Measurements from ENCODE around the gene RCOR1. TPM values are rescaled to one million over a fixed set of nuclear protein-coding genes. Genes with fewer than 3 reads are reported as not detected.

The RCOR1 gene
- total RNA-seq, 2 experiments from 2014 or later, result 18.3 to 19.4 TPM

- CTCF ChIA-PET, result interaction anchor here (0.7 to 4.0 kb wide), 23 partner anchors 9 to 300 kb away, joined by 3 to 23 read pairs (median 3); no protein-coding TSS in a partner anchor
- Mint-ChIP-seq H3K9me3 (ENCODE audit: low read depth) (no peaks in the 10 kb centered on the region), H3K27me3 (no peaks in the 10 kb centered on the region), H3K4me1 (peaks cover 36% of the 10 kb centered on the region), H3K4me3 (no peak overlapping the region), H3K27ac (peak overlapping the region; percentile 82), H3K36me3 (peaks cover 12% of the 10 kb centered on the region)
- DNase-seq, result peak; percentile 74
- ATAC-seq, result peak; percentile 37
Measured at GRCh38 chr14:102774391-102775153, 182.1 kb downstream of the RCOR1 start.

DNA sequence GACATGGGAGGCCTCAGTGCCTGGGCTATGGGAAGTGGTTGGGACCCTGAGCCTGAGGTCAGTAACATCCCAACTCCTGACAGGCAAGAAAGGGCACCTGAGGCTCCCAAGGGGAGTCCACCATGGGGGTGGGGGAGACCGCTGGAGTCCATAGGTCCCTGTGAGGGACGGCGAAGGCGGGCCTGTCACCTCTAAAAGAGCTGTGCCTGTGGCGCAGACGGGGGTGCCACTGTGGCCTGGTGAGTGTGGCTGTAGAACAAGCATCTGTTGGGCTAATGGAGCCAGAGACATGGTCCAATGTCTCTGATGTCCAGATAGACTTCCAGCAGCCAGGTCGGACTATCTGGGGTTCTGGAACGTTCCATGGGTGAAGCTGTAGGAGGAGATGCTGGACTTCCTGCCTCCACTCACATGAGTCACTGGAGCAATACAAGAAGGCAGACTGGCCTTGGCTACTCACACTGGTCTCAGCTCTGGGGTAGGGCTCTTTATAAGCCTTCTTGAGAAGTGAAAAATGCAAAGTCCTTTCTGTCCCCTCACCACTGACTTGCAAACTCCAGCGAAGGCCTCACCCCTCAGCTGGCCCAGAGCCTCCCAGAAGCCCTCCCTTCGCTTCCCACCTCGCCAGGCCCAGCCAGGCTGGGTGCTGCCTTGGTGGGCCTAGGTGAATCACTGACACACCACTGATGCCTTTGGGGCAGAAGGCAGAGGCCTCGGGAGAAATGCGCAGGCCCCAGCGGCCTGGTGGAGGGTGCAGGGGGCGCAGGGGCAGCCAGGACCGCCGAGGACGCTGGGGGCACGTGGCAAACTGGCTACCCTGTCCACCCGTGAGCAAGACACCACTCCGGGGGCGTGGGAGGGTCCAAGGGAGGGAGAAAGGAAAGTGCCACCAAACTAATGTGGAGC lies 183.7 kb downstream of the RCOR1 start:
- CTCF ChIA-PET, result interaction anchor here (1.3 to 1.7 kb wide), 3 partner anchors 46 to 74 kb away, joined by 3 to 4 read pairs (median 3); no protein-coding TSS in a partner anchor
- Mint-ChIP-seq H3K4me1 (peaks cover 49% of the 10 kb centered on the region), H3K27ac (peak overlapping the region; percentile 81), H3K27me3 (no peaks in the 10 kb centered on the region), H3K4me3 (peak overlapping the region; percentile 64), H3K36me3 (peaks cover 24% of the 10 kb centered on the region), H3K9me3 (ENCODE audit: low read depth) (no peaks in the 10 kb centered on the region)
- peak; percentile 48 for DNase-seq
- no peak for ATAC-seq

GRCh38 chr14:102776761-102777710 lies 184.6 kb downstream of the RCOR1 start, which contains the start of gene TRAF3:
Gene TRAF3, plus strand, starts transcription at chr14:102777449. Its CDS starts 92,753 bp downstream, at chr14:102870202.
- H3K9me3 Mint-ChIP-seq (ENCODE audit: low read depth), result no peaks in the 10 kb centered on the region
- DNase-seq, result peak; percentile 84
- CTCF ChIA-PET, result no interaction called here
- peak; percentile 80 for ATAC-seq
- peak within 1 kb of the TSS; percentile 88 for H3K27ac Mint-ChIP-seq
- no peaks in the 10 kb centered on the region for H3K27me3 Mint-ChIP-seq
- H3K36me3 Mint-ChIP-seq, result peaks cover 25% of the 10 kb centered on the region
- H3K4me3 Mint-ChIP-seq, result peak within 1 kb of the TSS; percentile 93
- peaks cover 52% of the 10 kb centered on the region for H3K4me1 Mint-ChIP-seq

DNA sequence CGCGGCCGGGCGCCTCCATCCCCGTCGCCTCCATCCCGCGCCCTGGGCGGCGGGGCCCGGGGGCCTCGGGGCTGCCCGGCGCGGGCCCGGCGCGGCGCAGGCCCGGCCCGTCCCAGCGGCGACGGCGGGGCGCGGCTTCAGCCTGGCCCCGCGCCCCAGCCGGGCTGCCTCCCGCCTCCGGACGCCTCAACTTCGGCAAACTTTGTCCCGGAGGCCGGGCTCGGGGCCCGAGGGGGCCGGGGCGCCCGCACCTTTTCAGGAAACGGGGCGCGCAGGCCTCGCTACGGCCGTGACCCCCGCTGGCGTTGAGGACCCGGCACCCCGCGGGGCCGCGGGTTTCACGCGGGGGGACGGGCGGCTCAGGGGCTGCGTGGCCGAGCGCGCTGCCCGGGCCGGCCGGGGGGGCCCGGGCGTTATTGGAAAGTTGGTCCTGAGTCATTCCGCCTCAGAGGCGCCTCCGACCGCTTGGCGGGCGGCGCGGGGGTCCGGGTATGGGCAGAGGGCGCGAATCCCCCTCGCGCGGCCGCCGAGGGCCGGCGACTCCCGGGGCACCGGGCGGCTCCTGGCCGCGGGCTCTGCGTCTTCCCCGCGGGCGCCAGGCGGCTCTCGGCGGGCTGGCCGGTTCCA lies 185.4 kb downstream of the RCOR1 start:
- Mint-ChIP-seq H3K4me1 (peaks cover 58% of the 10 kb centered on the region), H3K9me3 (ENCODE audit: low read depth) (no peaks in the 10 kb centered on the region)

DNA sequence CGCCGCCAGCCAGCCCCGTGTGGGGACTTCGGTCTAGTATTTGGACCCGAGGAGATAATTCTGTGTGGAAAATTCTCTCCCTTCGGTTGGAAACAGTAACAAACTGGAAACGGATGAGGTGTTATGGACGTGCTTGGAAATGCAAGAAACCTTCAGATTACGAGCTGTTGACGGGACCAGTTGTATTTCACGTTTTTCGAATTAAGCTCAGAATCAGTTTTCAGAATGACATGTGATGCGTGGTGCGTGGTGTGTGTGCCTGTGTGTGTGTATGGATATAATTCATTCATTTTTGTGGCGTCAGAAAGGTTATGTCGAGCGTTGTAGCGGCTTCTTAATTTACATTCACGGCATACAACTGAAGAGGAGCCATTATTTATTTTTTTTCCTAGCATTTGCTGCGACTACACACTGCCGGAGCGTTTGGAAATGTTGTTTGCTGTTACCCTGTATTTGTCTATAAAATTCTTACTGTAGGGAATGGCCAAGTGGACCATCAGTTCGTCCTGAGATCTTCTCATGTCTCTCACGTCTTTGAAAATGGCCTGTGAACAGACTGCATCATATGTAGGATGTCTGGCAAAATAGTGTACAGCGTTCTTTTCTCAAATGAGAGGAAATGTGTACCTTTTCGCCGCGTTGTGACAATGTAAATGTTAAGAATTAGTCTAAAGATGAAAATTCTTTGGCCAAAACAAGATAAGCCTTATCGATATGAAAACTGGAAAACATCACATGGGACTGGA lies 186.1 kb downstream of the RCOR1 start:
- H3K27ac Mint-ChIP-seq, result peak overlapping the region; percentile 88
- CTCF ChIA-PET, result interaction anchor here (1.5 kb wide), 1 partner anchor 254 kb away, joined by 3 read pairs; no protein-coding TSS in a partner anchor
- DNase-seq (peak; percentile 44), ATAC-seq (no peak)
- no peaks in the 10 kb centered on the region for H3K27me3 Mint-ChIP-seq
- H3K4me1 Mint-ChIP-seq, result peaks cover 62% of the 10 kb centered on the region
- H3K4me3 Mint-ChIP-seq, result peak overlapping the region; percentile 93
- H3K36me3 Mint-ChIP-seq, result peaks cover 26% of the 10 kb centered on the region
- H3K9me3 Mint-ChIP-seq (ENCODE audit: low read depth), result no peaks in the 10 kb centered on the region

More for the DNA sequence above, 185.4 kb downstream of the RCOR1 start:
- Mint-ChIP-seq H3K4me3 (peak overlapping the region; percentile 93), H3K27ac (peak overlapping the region; percentile 88), H3K36me3 (peaks cover 26% of the 10 kb centered on the region), H3K27me3 (no peaks in the 10 kb centered on the region)
- ATAC-seq (peak; percentile 40), DNase-seq (no peak)
- CTCF ChIA-PET, result interaction anchor here (1.5 kb wide), 1 partner anchor 253 kb away, joined by 3 read pairs; no protein-coding TSS in a partner anchor

DNA sequence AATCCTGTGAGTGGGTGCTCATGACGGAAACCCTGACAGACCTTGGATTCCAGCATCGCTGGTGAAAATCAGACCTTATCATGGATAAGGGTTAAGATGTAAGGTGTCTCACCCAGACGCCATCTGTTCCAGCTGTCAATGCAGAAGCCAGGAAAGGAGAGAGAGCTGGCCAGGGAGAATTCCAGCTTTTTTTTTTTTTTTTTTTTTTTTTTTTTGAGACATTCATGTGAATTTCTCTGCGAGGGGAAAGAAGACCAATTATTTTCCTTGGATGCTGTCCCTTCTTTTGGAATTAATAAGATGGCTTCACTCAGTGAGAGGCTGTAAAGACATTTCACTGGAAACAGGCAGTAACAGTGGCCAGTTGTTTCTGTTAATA lies 186.6 kb downstream of the RCOR1 start:
- peaks cover 26% of the 10 kb centered on the region for H3K36me3 Mint-ChIP-seq
- ATAC-seq, result no peak
- H3K4me3 Mint-ChIP-seq, result peak overlapping the region; percentile 93
- no peaks in the 10 kb centered on the region for H3K9me3 Mint-ChIP-seq (ENCODE audit: low read depth)
- H3K27me3 Mint-ChIP-seq, result no peaks in the 10 kb centered on the region
- DNase-seq, result no peak
- peaks cover 66% of the 10 kb centered on the region for H3K4me1 Mint-ChIP-seq
- H3K27ac Mint-ChIP-seq, result peak overlapping the region; percentile 88
- CTCF ChIA-PET, result interaction anchor here (1.5 kb wide), 1 partner anchor 254 kb away, joined by 3 read pairs; no protein-coding TSS in a partner anchor

DNA sequence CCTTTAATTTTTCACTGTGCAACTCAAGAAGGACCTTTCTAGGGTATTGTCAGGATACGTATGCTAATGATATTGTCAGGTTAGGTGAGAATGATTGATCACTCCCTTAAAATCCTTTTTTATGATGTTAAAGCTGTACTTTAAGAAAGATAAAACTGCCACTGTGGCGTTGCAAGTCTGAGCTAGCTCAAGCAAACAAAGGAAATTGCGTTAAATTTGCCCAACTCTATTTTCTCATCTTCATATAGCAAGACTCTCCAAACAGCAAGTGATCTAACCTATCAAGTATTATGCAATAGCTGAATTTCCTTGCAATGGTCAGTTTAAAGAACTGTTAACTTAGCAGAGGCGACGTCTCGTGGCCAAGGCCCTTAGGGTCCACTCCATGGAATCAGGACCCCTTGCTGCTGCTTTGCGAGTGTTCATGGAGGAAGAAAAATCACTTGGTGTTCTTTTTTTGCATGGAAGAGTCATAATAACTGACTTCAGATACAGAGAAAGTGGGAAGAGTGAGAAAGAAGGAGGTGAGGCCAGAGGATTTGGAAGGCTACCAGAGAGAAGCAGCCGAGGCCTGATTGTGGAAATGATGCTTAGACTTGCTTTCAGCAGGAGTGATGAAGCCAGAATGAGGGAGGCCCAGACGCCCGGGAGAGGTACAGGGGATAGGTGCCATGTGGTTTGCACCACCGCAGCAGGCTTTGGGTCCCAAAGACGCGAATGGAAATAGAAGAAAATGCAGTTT lies 187.3 kb downstream of the RCOR1 start:
- ATAC-seq (no peak), DNase-seq (no peak)
- no peaks in the 10 kb centered on the region for H3K9me3 Mint-ChIP-seq (ENCODE audit: low read depth)
- H3K4me1 Mint-ChIP-seq, result peaks cover 65% of the 10 kb centered on the region
- CTCF ChIA-PET, result interaction anchor here (1.0 to 1.5 kb wide), 3 partner anchors 10 to 255 kb away, joined by 3 read pairs; no protein-coding TSS in a partner anchor
- peak overlapping the region; percentile 93 for H3K4me3 Mint-ChIP-seq
- H3K27ac Mint-ChIP-seq, result peak overlapping the region; percentile 88
- H3K36me3 Mint-ChIP-seq, result peaks cover 26% of the 10 kb centered on the region
- no peaks in the 10 kb centered on the region for H3K27me3 Mint-ChIP-seq

Other genes starting within 250 kb of the RCOR1 start
- 10 to 100 TPM; 34.1 to 38.9 TPM for gene CINP, start 229.8 kb upstream of the RCOR1 start, total RNA-seq
- 10 to 100 TPM; 10.3 to 13.1 TPM for gene TECPR2, start 229.7 kb upstream of the RCOR1 start, total RNA-seq
- 10 to 100 TPM; 11.2 to 12.6 TPM for gene ANKRD9, start 82.9 kb upstream of the RCOR1 start, total RNA-seq
- 10 to 100 TPM; 49.5 to 78.1 TPM for gene TRAF3, start 184.8 kb downstream of the RCOR1 start, total RNA-seq

Measured in activated CD8-positive, alpha-beta memory T cell treated with anti-CD3 and anti-CD28 coated beads, Interleukin-2, amount 10 ng/mL, durations not matched to agents 7 days and 5 days (primary cell).